Activated T-helper 2 cell treated with anti-CD3 and anti-CD28 coated beads, Interferon-gamma antibody, Interleukin-2, Interleukin-4, amounts not matched to agents 10 μg/mL and 5 μg/mL and 100 μg/mL, durations not matched to agents 14 hours and 24 hours and 36 hours (primary cell): ENCODE measurements around the gene CDYL. TPM values are rescaled to one million over a fixed set of nuclear protein-coding genes. Genes with fewer than 3 reads are reported as not detected.

ENCODE experiments used
- DNase-seq: peaks from one replicate; pipeline ENCODE4 v3.0.0; 2021; ENCODE audit warnings: low spot score
- H3K27ac Mint-ChIP-seq: one replicate; pipeline ENCODE4 v1.8.0; 2021; ENCODE audit warnings: mixed read lengths
- H3K27me3 Mint-ChIP-seq: one replicate; pipeline ENCODE4 v1.8.0; 2021; ENCODE audit warnings: low read depth, mixed read lengths
- H3K36me3 Mint-ChIP-seq: one replicate; pipeline ENCODE4 v1.8.0; 2021; ENCODE audit warnings: low read depth, mixed read lengths
- H3K4me1 Mint-ChIP-seq: one replicate; pipeline ENCODE4 v1.8.0; 2021; ENCODE audit warnings: low read depth, mixed read lengths
- H3K4me3 Mint-ChIP-seq: one replicate; pipeline ENCODE4 v1.8.0; 2021; ENCODE audit warnings: low read depth, mild to moderate bottlenecking, moderate library complexity, mixed read lengths
- H3K9me3 Mint-ChIP-seq: one replicate; pipeline ENCODE4 v1.8.0; 2021; ENCODE audit warnings: mixed read lengths
- intact Hi-C: fragments of 100-400 bp; cut with micrococcal nuclease; formaldehyde crosslinking; loops from one replicate; pipeline ENCODE4 v1.15.1; 2023
- total RNA-seq: library from RNA; stranded (reverse); gene quantifications from 2 replicates; pipeline ENCODE4 v1.2.3, GENCODE V29; 2022

The CDYL gene
- total RNA-seq, 1 donor from 2014 or later: 40.9 TPM

DNA sequence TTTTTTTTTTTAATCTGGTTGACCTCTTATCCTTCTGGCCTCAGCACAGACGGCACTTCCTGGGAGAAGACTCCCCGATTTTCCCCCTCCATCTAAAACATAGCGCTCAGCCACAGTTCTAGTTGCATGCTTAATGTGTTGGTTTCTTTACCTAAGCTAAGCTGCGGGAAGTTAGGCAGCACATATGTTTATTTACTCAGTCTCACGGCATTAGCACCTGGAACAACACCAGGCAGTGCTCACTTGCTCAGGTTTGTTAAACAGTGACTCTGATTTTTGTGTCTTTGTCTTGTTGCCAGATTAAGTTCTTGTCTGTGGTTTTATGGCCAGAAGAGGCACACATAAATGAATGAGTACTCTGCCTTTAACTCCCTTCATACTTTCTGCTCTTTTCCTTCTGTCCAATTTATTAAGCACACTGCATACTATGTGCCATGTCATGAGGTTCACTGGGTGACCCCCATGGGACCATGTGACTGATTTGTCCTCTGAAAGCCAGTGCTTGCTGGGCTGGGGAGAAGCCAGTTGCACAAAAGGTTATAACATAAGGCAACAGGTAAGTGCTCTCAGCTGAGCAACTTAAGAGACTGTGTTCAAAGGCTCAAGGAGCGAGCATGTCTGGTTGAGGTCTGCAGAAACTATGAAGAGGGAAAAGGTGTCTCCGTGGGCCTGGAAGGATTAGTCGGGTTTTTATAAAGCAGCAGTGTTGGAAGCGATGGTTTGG is 134.0 kb downstream of the CDYL start:
- H3K36me3 Mint-ChIP-seq: peaks cover 4% of the 10 kb centered on the region
- H3K4me1 Mint-ChIP-seq: peaks cover 34% of the 10 kb centered on the region
- H3K9me3 Mint-ChIP-seq: no peaks in the 10 kb centered on the region
- no peaks in the 10 kb centered on the region for H3K27me3 Mint-ChIP-seq
- intact Hi-C loops: no loop called here
- no peak overlapping the region for H3K4me3 Mint-ChIP-seq
- no peak for DNase-seq
- H3K27ac Mint-ChIP-seq: no peak overlapping the region

GRCh38 chr6:4912559-4912958 is 136.4 kb downstream of the CDYL start:
- DNase-seq: no peak
- H3K27ac Mint-ChIP-seq: peak overlapping the region; percentile 24
- no peak overlapping the region for H3K4me3 Mint-ChIP-seq
- no peaks in the 10 kb centered on the region for H3K9me3 Mint-ChIP-seq
- no peaks in the 10 kb centered on the region for H3K27me3 Mint-ChIP-seq
- peaks cover 26% of the 10 kb centered on the region for H3K4me1 Mint-ChIP-seq
- intact Hi-C loops: no loop called here
- peaks cover 4% of the 10 kb centered on the region for H3K36me3 Mint-ChIP-seq

- peaks cover 1% of the 10 kb centered on the region for H3K36me3 Mint-ChIP-seq
- peaks cover 18% of the 10 kb centered on the region for H3K4me1 Mint-ChIP-seq
- intact Hi-C loops: no loop called here
- H3K4me3 Mint-ChIP-seq: no peak overlapping the region
- H3K27ac Mint-ChIP-seq: peak overlapping the region; percentile 8
- H3K9me3 Mint-ChIP-seq: no peaks in the 10 kb centered on the region
- no peaks in the 10 kb centered on the region for H3K27me3 Mint-ChIP-seq
- no peak for DNase-seq
Observed at GRCh38 chr6:4913705-4914419, 137.7 kb downstream of the CDYL start.

DNA sequence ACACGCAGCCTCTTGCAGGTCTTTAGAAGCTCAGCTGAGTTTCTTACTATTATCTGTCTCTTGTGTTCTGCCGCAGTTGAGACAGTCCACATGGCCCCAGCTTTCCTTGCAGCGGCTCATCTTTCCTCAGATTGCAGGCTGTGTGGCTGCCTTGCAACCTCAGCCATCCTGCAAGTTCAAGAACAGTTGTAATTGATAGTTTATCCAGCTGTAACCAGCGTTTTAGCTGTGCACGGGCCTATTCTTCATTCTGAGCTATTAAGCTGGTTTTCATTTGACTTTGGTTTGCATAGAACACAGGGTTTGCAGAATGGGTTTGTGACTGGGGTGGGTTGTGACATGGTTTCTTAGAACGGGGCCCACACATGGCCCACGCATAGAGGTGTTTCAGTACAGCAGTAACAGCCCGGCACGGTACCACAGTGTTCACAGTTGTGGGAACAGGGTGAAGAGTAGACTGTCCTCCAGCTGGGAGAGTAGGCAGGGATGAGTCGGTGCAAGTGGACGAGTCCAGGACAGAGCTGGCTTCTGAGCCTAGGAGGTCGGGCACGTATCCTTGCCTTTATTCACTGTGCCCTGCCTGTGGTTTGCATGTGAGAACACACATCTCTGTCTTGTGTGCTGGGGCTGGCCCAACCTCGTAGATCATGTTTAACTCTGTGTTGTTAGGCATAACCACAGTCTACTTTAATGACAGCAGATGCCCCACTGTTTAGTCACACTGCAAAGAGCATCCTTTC is 138.4 kb downstream of the CDYL start:
- DNase-seq: no peak
- intact Hi-C loops: no loop called here
- Mint-ChIP-seq H3K27ac (no peak overlapping the region), H3K4me1 (peaks cover 17% of the 10 kb centered on the region), H3K9me3 (no peaks in the 10 kb centered on the region), H3K36me3 (no peaks in the 10 kb centered on the region), H3K4me3 (no peak overlapping the region), H3K27me3 (no peaks in the 10 kb centered on the region)

DNA sequence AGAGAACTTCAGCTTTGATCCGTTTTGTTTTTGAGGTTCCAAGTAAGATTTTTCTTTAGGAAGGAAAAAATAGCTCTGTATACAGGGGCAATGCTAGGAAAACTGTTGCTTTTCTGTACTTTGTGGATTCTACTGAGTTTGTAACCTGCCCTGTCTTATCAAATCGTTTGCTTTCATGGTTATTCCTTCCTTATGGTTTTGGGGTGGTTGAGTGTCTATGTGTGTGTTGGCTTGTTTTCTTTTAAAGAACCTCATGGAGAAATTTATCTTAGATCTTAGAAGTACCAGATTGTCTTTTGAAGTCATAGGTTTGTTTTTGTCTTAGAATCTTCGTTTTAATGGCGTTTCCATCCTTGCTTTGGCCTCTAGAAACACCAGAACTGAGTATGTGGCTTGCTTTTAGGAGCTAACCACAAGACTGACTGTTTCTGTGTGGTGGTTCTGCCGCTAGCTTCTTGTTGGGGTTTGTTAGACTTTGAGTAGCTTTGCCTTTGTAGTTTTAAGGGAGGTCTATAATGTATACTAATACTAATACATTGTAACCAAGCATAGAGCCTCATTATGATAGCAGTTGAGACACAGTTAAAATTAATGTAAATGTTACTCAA is 140.9 kb downstream of the CDYL start:
- peak overlapping the region; percentile 56 for H3K27ac Mint-ChIP-seq
- no peak overlapping the region for H3K4me3 Mint-ChIP-seq
- H3K4me1 Mint-ChIP-seq: peaks cover 21% of the 10 kb centered on the region
- H3K36me3 Mint-ChIP-seq: no peaks in the 10 kb centered on the region
- no peaks in the 10 kb centered on the region for H3K27me3 Mint-ChIP-seq
- no peaks in the 10 kb centered on the region for H3K9me3 Mint-ChIP-seq
- no peak for DNase-seq
- intact Hi-C loops: loop anchor here (1.0 kb wide), 1 partner anchor 11 kb away; no protein-coding TSS in a partner anchor

DNA sequence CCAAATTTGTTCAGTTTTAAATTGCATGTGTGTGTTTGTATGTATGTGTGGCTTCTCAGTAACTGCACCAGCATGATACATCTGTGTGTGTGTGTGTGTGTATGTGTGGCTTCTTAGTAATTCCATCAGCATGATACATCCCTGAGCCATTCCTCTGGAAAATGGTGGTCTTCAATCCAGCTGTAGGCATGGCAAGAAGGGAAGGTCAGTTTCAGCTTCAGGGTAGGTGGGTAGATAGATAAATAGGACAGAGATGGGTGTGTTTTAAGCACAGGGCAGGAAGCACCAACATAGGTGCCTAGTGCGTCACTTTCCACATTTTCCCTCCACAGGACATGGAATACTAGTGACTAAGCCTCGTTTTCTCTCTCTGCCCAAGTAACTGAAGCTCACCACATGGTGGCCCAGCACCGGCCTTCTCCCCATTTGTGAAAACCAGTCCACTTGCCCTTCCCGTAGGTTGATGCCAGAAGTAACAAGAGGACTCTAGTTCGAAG is 144.8 kb downstream of the CDYL start:
- no peaks in the 10 kb centered on the region for H3K9me3 Mint-ChIP-seq
- intact Hi-C loops: no loop called here

GRCh38 chr6:4922488-4923037 is 146.4 kb downstream of the CDYL start:
- Mint-ChIP-seq H3K27me3 (no peaks in the 10 kb centered on the region), H3K27ac (no peak overlapping the region), H3K36me3 (peaks cover 3% of the 10 kb centered on the region), H3K9me3 (no peaks in the 10 kb centered on the region), H3K4me3 (no peak overlapping the region), H3K4me1 (peaks cover 19% of the 10 kb centered on the region)
- intact Hi-C loops: no loop called here
- DNase-seq: no peak

More for the DNA sequence above, 144.8 kb downstream of the CDYL start:
- no peak overlapping the region for H3K4me3 Mint-ChIP-seq
- no peak for DNase-seq
- no peaks in the 10 kb centered on the region for H3K27me3 Mint-ChIP-seq
- peaks cover 3% of the 10 kb centered on the region for H3K36me3 Mint-ChIP-seq
- H3K4me1 Mint-ChIP-seq: peaks cover 27% of the 10 kb centered on the region
- H3K27ac Mint-ChIP-seq: no peak overlapping the region

DNA sequence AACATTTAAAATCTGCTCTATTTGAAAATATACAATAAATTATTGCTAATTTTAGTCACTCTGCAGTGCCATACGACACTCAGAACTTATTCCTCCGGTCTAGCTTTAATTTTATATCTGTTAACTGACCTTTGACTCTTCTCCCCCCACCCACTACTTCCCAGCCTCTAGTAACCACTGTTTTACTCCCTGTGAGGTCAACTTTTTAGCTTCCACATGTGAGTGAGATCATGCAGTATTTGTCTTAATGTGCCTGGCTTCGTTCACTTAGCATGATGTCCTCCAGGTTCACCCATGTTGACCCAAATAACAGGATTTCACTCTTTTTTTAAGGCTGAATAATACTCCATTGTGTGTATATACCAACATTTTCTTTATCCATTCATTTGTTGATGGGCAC is 146.9 kb downstream of the CDYL start:
- Mint-ChIP-seq H3K4me3 (no peak overlapping the region), H3K36me3 (peaks cover 3% of the 10 kb centered on the region), H3K9me3 (no peaks in the 10 kb centered on the region), H3K27me3 (no peaks in the 10 kb centered on the region), H3K4me1 (peaks cover 19% of the 10 kb centered on the region), H3K27ac (no peak overlapping the region)
- DNase-seq: no peak
- intact Hi-C loops: no loop called here

DNA sequence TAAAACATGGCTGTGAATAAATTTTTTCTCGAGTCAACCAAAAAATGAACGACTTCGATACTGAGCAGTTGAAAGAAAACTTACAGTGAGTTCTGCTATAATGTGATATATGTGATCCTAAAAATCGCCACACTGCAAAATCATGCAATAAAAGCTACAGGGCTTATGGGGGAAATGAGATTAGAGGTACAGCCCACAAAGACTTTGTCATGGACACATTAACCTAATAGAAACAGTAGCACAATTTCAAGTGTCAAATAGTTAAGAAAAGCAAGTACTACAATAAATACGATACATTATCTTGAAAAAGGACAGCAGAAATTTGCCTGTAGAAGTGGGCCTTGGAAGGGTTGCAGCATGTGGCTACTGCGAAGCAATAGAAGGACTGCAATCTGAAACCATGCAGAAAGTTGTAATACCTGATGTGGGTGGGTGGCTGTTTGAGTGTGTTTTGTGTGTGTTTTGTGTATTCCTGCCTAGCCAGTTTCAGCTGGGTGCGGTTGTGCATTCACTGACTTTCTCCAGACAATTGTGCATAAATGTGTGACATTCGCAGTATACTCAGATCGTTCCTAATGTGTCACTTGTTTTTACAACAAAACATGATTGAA is 148.6 kb downstream of the CDYL start:
- Mint-ChIP-seq H3K4me1 (peaks cover 35% of the 10 kb centered on the region), H3K27me3 (no peaks in the 10 kb centered on the region), H3K4me3 (no peak overlapping the region), H3K36me3 (peaks cover 3% of the 10 kb centered on the region), H3K27ac (no peak overlapping the region), H3K9me3 (no peaks in the 10 kb centered on the region)
- intact Hi-C loops: no loop called here
- DNase-seq: no peak

DNA sequence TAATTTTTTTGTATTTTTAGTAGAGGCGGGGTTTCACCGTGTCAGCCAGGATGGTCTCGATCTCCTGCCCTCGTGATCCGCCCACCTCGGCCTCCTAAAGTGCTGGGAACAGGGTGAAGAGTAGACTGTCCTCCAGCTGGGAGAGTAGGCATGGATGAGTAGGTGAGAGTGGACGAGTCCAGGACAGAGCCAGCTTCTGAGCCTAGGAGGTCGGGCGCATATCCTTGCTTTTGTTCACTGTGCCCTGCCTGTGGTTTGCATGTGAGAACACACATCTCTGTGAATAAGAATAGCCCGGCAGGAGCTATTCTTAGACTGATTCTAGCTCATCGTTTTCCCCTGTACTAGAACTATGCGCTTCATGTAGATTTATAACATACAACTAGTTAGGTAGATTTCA is 149.4 kb downstream of the CDYL start:
- peaks cover 37% of the 10 kb centered on the region for H3K4me1 Mint-ChIP-seq
- H3K9me3 Mint-ChIP-seq: no peaks in the 10 kb centered on the region
- DNase-seq: no peak
- H3K4me3 Mint-ChIP-seq: no peak overlapping the region
- intact Hi-C loops: no loop called here
- no peak overlapping the region for H3K27ac Mint-ChIP-seq
- peaks cover 3% of the 10 kb centered on the region for H3K36me3 Mint-ChIP-seq
- H3K27me3 Mint-ChIP-seq: no peaks in the 10 kb centered on the region

DNA sequence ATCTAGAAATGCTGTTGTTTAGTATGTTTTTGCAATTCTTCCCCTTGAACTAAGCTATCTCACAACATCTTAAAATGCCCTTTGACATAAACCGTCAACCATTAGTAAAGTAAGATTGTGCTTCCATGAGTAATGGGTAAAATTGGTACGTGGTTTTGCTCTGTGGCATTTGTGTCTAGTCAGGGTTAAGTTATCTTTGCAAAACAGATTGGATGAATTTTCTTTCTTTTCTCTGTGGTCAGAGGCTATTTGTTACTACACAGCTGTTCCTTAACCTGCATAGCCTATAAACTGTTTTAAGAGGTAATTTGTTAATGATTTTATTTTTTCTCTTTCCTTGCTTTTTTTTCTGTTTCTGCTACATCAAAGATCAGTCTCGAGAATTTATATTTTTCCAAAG is 152.2 kb downstream of the CDYL start:
- H3K4me1 Mint-ChIP-seq: peaks cover 33% of the 10 kb centered on the region
- DNase-seq: no peak
- H3K27ac Mint-ChIP-seq: no peak overlapping the region
- H3K36me3 Mint-ChIP-seq: peaks cover 3% of the 10 kb centered on the region
- no peaks in the 10 kb centered on the region for H3K9me3 Mint-ChIP-seq
- no peak overlapping the region for H3K4me3 Mint-ChIP-seq
- no peaks in the 10 kb centered on the region for H3K27me3 Mint-ChIP-seq
- intact Hi-C loops: loop anchor here (1.0 kb wide), 1 partner anchor 11 kb away; no protein-coding TSS in a partner anchor

DNA sequence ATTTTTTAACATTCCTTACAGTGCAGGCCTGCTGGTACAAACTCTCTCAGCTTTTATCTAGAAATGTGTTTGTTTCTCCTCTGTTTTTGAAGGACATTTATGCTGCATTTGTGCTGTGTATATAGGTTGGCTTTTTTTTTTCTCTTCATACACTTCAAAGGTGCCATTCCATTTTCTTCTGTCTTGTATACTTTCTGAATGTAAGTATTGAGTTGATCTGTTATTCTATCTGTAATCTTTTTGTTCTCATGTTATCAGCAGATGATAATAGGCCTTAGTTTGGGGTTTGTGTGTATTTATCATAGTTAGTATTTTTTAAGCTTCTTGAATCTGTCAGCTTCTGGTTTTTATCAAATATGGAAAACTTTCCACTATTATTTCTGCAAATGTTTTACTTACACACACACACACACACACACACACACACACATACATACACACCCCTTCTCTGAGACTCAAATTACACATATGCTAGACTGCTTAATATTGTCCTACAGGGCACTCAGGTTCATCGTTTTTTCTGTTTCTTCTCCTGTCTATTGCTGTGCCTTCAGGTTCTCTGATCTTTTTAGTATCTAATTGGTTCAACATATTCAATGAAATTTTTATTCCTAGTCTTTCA is 153.0 kb downstream of the CDYL start:
- H3K27ac Mint-ChIP-seq: no peak overlapping the region
- DNase-seq: no peak
- H3K9me3 Mint-ChIP-seq: no peaks in the 10 kb centered on the region
- H3K27me3 Mint-ChIP-seq: no peaks in the 10 kb centered on the region
- peaks cover 35% of the 10 kb centered on the region for H3K4me1 Mint-ChIP-seq
- H3K4me3 Mint-ChIP-seq: no peak overlapping the region
- intact Hi-C loops: no loop called here
- H3K36me3 Mint-ChIP-seq: peaks cover 3% of the 10 kb centered on the region
